Breast epithelium (tissue), 4 donors: ENCODE measurements around the gene WRNIP1. TPM values are rescaled to one million over a fixed set of nuclear protein-coding genes. Genes with fewer than 3 reads are reported as not detected.
A peak's percentile ranks its signal among the peaks of the same experiment; 100 is the strongest.

Experiments used
- DNase-seq, 2 donors: peaks; one replicate each; pipeline ENCODE4 v3.0.0-alpha.2; 2019; ENCODE audit warnings: low spot score in 2 of 2
- H3K27ac ChIP-seq, 2 donors: fragments of 200-600 bp; sonication (generic) in 1 of 2; one replicate each; pipeline ENCODE4 v1.5.1; 2016 to 2019; ENCODE audit warnings: mild to moderate bottlenecking in 1 of 2
- H3K27me3 ChIP-seq, 2 donors: fragments of 200-600 bp; sonication (generic) in 1 of 2; one replicate each; pipeline versions ENCODE4 v1.5.1 to v1.6.0; 2017 to 2019; ENCODE audit warnings: control low read depth in 1 of 2, mild to moderate bottlenecking in 1 of 2
- H3K36me3 ChIP-seq: fragments of 200-600 bp; one replicate; pipeline ENCODE4 v1.5.1; 2019
- H3K4me1 ChIP-seq, 2 donors: fragments of 200-600 bp; sonication (generic); one replicate each; pipeline ENCODE4 v1.5.1; 2016 to 2019; ENCODE audit warnings: control low read depth in 1 of 2
- H3K4me3 ChIP-seq, 3 donors: fragments of 200-600 bp; sonication (generic); 1 replicate in 2 of 3; 2 replicates in 1 of 3; pipeline ENCODE4 v1.5.1; 2016 to 2019; ENCODE audit warnings: mild to moderate bottlenecking in 3 of 3, moderate library complexity in 2 of 3
- H3K9me3 ChIP-seq, 2 donors: fragments of 200-600 bp; sonication (generic) in 1 of 2; one replicate each; pipeline ENCODE4 v1.5.1; 2016 to 2019; ENCODE audit warnings: control low read depth in 1 of 2
- CTCF ChIP-seq, 3 donors: fragments of 450-650 bp; IDR thresholded peaks; one replicate each; pipeline ENCODE4 v1.5.1; 2016 to 2017; ENCODE audit warnings: antibody characterized with exemption in 3 of 3, mild to moderate bottlenecking in 3 of 3, moderate library complexity in 3 of 3
- POLR2A ChIP-seq: fragments of 450-650 bp; IDR thresholded peaks from one replicate; pipeline ENCODE4 v1.6.1; 2016; ENCODE audit warnings: antibody characterized with exemption, mild to moderate bottlenecking, moderate library complexity
- POLR2AphosphoS5 ChIP-seq, 3 donors: sonication (generic); formaldehyde crosslinking; IDR thresholded peaks; one replicate each; pipeline ENCODE4 v1.6.1; 2017; ENCODE audit warnings: antibody characterized with exemption in 3 of 3
- intact Hi-C: fragments of 100-400 bp; cut with DNase I; formaldehyde crosslinking; loops from one replicate; pipeline ENCODE4 v1.15.1; 2023; ENCODE audit warnings: low total_unique reads
- total RNA-seq, 3 donors: library from RNA; depleted of rRNA; stranded (reverse); fragments of >200 nt; gene quantifications; one replicate each; pipeline ENCODE4 v1.1.0, GENCODE V29; 2016

Gene WRNIP1
- total RNA-seq, 3 donors from 2014 or later = 40.6 to 62.3 (median 59.3) TPM

- intact Hi-C loops = no loop called here
- TF ChIP-seq CTCF (IDR thresholded peaks at IDR 0.05) = no peak
- peak in 1 of 3 donors; percentile 2 for TF ChIP-seq POLR2AphosphoS5 (IDR thresholded peaks at IDR 0.05)
These were observed 938 bp downstream of the WRNIP1 start for GRCh38 chr6:2765896-2766766.

GRCh38 chr6:2766767-2767656 lies 1.8 kb downstream of the WRNIP1 start:
- no peak overlapping the region for H3K27ac ChIP-seq
- no peaks in the 10 kb centered on the region for H3K27me3 ChIP-seq
- peak overlapping the region; percentile 77 to 94 (median 94) for H3K4me3 ChIP-seq
- TF ChIP-seq CTCF (IDR thresholded peaks at IDR 0.05) = peak in 2 of 3 donors; percentile 11 to 12
- no peak for TF ChIP-seq POLR2A
- no peaks in the 10 kb centered on the region for H3K9me3 ChIP-seq
- intact Hi-C loops = no loop called here
- DNase-seq = no peak
- H3K4me1 ChIP-seq = peaks cover 0 to 19% of the 10 kb centered on the region in 2 donors
- H3K36me3 ChIP-seq = no peaks in the 10 kb centered on the region

More at GRCh38 chr6:2765896-2766766, 938 bp downstream of the WRNIP1 start:
- Histone ChIP-seq H3K36me3 (no peaks in the 10 kb centered on the region), H3K4me1 (peaks cover 0 to 19% of the 10 kb centered on the region in 2 donors), H3K27me3 (no peaks in the 10 kb centered on the region), H3K27ac (peak overlapping the region; percentile 83 to 96), H3K4me3 (peak overlapping the region; percentile 77 to 94 (median 94)), H3K9me3 (no peaks in the 10 kb centered on the region)
- DNase-seq = peak in 1 of 2 donors; percentile 32

- intact Hi-C loops = no loop called here
- H3K4me1 ChIP-seq = peaks cover 0 to 19% of the 10 kb centered on the region in 2 donors
These were observed 2.7 kb downstream of the WRNIP1 start for GRCh38 chr6:2767657-2768524.

GRCh38 chr6:2768696-2769095 lies 3.5 kb downstream of the WRNIP1 start:
- H3K4me1 ChIP-seq = peaks cover 0 to 19% of the 10 kb centered on the region in 2 donors
- no peak overlapping the region for H3K27ac ChIP-seq
- H3K4me3 ChIP-seq = peak overlapping the region in 1 of 3 donors; percentile 94
- intact Hi-C loops = no loop called here
- no peaks in the 10 kb centered on the region for H3K9me3 ChIP-seq
- no peaks in the 10 kb centered on the region for H3K27me3 ChIP-seq
- H3K36me3 ChIP-seq = no peaks in the 10 kb centered on the region
- TF ChIP-seq CTCF (IDR thresholded peaks at IDR 0.05) = no peak
- no peak for DNase-seq

More at GRCh38 chr6:2767657-2768524, 2.7 kb downstream of the WRNIP1 start:
- DNase-seq = no peak
- Histone ChIP-seq H3K9me3 (no peaks in the 10 kb centered on the region), H3K4me3 (peak overlapping the region; percentile 77 to 94 (median 94)), H3K36me3 (no peaks in the 10 kb centered on the region), H3K27ac (no peak overlapping the region), H3K27me3 (no peaks in the 10 kb centered on the region)
- TF ChIP-seq CTCF (IDR thresholded peaks at IDR 0.05) = no peak
- no peak for TF ChIP-seq POLR2AphosphoS5 (IDR thresholded peaks at IDR 0.05)
